ENCODE results near the gene SDHB.

The SDHB gene

DNA sequence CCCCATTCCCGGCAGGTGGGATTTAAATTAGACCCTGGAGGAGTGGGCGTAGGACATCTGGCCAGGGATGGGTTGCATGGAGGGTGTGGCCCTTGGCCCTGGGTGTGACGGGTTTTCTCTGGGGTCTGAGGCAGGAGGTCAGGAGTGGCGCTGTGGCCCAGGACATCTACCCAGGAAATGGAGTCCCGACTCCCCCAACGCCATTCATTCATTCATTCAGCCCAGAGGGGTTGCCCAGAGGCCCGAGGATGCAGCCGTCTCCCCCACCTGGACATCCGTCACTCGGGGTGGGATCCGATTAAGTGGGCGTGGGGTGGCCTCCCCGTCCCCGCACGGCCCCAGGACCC, 42.8 kb downstream of the SDHB start:
- DNase-seq = no peak

DNA sequence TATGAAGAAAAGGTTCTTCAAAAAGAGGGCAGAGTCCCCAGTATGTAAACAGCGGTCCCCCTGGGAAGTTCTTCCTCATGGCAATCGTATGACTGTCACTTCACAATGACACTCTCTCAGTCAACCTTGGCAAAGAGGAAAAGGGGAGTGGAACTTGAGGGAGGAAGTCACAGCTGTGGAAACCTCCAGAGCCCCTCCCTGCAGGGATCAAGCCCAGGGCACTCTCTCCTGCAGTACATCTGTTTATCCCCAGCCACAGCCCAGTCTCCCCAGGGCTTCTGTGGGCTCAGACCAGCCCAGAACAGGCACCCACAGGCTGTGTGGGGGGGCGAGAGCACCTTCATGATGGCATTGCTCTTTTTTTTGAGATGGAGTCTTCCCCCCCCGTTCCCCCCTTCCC, 44.1 kb downstream of the SDHB start:
- no peak for DNase-seq

DNA sequence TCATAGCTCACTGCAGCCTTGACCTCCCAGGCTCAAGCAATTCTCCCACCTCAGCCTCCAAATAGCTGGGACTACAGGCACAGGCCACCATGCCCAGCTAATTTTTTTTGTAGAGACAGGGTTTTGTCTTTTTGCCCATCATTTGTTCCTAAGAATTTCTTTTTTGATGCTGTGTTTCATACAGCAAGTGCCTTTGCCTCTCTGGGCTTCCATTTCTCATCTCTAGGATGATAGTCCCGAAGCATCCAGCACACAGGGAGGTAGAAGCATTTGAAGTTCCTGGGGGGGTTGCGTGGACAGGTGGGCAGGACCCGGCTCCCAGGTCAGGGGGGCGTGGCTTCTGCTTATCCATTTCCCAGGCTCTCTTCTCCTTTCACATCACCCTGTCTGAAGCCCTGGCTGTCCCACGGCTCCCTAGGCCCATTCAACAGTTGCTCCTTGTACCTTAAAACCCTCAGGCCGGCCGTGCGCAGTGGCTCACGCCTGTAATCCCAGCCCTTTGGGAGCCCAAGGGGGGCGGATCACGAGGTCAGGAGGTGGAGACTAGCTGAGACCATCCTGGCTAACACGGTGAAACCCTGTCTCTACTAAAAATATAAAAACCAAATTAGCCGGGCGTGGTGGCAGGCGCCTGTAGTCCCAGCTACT, 45.5 kb downstream of the SDHB start:
- DNase-seq = no peak

DNA sequence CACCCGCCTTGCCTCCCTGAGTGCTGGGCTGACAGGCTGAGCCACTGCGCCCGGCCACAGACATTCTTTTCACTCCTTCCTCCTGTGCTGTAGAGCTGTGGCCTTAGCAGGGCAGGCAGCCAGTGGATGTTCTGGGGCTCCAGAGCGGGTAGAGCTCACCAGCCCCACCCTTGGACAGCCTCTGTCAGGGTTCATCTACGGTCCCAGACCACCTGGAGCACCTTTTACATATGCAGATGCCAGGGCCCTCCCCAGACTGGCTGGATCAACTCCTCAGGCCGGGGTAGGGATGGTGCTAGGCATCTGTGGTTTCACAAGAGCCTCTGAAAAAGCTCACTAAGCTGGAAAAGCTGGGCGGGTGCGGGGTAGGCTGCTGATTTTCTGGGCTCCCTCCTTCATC, 46.7 kb downstream of the SDHB start:
- no peak for DNase-seq

DNA sequence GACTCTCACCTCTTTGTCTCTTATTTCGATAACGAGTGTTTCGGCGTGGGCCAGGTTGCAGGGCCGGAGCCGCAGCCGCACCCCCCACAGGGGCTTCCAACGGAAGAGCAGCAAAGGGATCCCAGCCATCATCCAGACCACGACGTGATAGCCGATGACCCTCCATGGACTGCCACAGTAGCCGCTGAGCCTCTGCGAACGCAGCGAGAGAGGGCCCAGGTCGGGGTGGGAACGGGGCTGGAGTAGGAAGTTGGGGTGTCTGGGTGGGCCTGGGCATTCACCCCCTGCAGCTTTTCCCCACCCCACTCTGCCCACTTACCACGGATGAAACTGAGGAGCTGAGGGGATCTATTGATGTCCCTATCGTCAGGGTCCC, 48.5 kb downstream of the SDHB start:
- DNase-seq = no peak

DNA sequence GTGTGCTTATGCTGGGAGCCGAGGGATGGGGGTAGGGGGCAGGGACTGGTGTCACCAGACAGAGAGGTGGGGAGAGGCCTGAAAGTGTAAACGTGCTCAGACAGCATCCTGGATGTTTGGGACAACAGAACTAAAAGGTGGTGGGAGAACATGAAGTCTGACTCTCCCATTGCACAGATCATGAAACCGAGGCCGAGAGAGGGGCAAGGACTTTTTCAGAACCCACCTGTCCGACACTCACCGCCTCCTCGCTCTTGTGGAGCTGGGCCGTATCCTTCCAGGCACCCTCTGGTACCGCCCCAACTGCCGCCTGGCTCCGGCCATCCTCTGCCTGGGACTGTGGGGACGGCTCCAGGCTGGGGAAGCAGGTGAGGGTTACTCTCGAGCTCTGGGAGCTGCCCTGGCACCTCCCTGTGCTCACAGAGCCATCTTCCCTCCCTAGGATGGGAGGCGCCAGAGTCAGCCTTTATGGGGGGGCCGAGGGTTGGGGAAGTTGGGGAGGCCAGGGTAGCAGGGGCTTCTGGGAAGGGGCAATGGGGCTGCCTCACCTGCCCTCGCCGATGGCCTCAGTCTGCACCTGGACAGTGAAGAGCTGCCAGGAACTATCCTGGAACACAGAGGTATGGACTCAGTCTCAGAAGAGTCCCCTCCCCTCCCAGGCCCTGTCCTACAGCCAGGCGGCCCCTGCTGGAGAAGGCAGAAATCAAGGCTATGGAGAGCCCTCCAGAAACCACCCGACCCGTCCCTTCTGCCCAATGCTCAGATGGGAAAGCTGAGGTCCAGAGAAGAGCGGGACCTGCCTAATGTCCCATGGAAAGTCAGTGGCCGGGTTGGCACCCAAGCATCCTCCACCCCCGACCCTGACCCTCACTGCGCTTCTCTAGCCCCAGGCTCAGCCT, 49.1 kb downstream of the SDHB start:
- no peak for DNase-seq

DNA sequence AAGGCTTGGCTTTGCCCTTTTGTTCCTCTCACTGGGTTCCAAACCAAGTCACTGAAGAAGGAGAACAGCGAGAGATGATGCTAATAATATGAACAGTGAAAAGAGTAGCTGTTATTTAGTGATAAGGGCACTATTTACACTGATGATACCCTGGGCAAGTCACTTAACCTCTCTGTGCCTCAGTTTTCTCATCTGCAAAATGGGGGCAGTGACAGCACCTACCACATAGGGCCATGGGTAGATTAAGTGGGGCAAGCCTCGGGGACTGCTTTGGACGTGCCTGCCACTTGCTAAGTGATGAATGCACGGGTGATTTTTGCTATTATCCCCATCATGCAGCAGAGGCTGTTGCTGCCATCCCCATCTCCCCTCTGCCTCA, 51.3 kb downstream of the SDHB start:
- no peak for DNase-seq

- DNase-seq = no peak
Observed at GRCh38 chr1:17001760-17002523, 51.9 kb downstream of the SDHB start.

GRCh38 chr1:16999863-17000262, 54.0 kb downstream of the SDHB start:
- no peak for DNase-seq

GRCh38 chr1:16998589-16998988, 55.2 kb downstream of the SDHB start:
- DNase-seq = no peak

- DNase-seq = no peak
Observed at GRCh38 chr1:16996845-16997244, 57.0 kb downstream of the SDHB start.

DNA sequence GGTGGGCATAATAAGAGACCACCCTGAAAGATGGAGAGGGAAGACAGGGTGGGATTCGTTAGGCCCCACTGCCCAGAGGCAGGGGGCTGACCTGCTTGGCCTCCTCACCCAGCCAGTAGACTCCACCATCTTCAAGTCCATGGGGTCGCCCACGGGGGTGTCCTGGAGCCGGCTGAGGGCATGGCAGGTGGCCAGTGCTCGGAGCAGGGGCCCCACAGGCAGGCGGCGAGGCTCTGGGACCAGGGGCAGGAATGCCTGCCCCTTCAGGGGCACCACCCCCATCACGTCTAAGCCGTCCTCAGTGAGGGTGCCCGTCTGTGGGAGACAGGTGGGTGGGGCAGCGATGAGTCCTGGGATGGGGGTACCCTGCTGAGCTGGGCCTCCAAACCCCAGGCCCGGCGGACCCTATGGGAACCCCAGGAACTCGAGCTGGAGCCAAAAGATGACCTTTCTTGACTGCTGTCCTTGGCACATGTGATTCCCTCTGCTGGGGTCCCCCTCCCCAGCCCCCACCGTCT, 60.3 kb downstream of the SDHB start:
- no peak for DNase-seq

GRCh38 chr1:16992675-16993074, 61.2 kb downstream of the SDHB start:
- no peak for DNase-seq

- DNase-seq = no peak
Observed at GRCh38 chr1:16992102-16992501, 61.7 kb downstream of the SDHB start.

DNA sequence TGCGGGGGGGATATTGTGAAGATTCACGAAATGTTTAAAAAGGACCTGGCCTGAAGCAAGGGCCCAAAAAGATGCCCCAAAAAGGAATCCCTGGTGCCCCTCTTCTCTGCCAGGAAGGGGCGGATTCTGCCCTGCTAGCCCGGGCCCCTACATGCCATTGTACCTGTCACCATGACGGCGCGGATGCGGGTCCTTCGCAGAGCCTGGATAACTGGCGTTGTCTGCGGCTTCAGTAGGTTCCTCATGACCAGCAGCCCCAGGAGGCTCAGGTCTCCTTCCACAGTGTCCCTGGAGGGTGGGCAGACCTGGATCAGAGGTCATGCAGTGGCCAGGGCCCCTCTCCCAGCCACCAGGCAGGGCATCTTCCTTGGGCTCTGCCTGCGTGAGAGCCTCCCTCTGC, 62.3 kb downstream of the SDHB start:
- DNase-seq = no peak

DNA sequence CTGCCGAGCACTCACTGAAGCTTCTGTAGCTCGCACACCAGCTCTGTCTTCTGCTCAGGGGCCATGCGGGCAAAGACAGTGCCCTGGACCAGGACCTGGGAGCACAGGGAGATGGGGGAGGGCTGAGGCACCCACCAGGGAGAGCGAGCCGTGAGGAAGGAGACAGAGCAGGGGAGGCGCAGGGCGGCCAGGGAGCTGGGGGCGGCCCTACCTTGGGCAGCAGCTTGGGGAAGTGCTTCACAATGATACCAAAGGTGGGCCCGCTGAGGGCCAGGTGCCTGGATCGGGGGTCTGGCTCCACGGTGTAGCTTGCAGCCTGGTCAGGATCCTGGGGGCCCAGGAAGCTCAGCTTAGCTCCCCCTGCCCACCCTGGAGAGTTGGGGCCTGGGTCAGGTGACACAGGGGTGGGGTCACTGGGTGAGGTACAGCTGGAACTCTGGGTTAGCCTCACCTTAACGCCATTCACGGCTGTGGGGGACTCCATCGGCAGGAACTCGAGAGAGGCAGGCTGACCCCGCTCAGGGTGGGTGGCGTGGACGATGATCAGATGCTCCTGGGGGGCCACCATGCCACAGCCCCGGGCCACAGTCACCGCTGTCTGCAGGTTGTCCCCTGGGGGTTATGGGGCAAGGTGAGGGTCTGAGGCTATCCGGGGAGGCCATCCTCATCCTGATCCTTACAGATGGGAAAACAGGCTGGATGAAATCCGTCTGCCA, 64.0 kb downstream of the SDHB start:
- DNase-seq = no peak

GRCh38 chr1:16988210-16988609, 65.6 kb downstream of the SDHB start:
- DNase-seq = no peak

DNA sequence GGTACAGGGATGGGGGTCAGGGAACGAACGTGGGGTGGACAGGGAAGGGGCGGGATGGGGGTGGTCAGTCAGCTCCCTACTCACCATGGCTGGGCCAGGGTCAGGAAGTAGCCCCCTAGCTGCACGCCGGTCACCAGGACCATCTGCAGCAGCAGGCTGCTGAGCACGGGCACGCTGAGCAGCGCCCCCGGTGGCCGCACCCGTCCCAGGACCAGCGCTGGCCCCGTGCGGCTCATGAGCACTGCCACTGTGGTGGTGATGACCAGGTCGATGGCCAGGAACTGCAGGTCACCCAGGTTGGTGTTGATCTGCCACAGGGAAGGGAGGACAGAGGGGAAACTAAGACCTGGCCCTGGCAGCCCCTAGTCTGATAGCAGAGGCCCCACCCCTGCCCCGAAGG, 66.9 kb downstream of the SDHB start:
- DNase-seq = no peak

DNA sequence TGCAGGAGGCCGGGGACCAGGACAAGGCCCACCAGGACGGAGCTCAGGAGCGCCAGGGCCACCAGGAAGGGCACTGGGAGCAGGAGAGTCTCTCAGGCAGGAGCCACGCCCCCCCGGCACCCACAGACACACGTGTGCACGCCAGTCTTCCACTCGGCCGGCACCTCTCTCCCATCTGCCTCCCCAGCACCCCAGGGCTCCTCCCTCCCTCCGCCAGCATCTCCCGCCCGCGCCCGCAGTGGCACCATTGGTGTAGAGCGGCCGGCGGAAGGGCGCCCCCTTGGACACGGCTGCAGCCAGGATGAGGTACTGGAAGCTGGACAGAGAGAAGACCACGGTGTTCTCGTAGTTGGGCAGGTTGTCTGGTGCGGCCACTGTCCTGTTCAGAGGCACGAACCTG, 67.3 kb downstream of the SDHB start:
- DNase-seq = no peak

GRCh38 chr1:16986113-16986512, 67.7 kb downstream of the SDHB start:
- no peak for DNase-seq

DNA sequence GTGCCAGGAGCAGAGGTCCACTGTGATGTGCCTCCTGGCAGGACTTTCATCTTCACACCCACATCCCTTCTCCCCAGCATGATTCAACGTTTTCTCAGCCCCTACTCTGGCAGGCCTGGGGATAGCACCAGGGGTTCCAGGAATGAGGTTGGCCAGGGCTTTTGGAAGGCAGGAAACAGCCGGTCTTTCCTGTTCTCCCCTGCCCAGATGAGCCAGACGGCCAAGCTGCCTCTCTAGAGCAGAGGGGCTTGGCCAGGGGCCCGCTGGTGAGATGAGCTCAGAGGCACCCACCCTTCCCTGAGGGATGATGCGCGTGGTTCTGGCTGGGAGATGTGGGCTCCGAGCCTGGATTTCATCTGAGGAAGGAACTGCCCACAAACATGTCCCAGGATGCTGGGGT, 69.1 kb downstream of the SDHB start:
- DNase-seq = no peak

- no peak for DNase-seq
Observed at GRCh38 chr1:16983649-16984048, 70.2 kb downstream of the SDHB start.

DNA sequence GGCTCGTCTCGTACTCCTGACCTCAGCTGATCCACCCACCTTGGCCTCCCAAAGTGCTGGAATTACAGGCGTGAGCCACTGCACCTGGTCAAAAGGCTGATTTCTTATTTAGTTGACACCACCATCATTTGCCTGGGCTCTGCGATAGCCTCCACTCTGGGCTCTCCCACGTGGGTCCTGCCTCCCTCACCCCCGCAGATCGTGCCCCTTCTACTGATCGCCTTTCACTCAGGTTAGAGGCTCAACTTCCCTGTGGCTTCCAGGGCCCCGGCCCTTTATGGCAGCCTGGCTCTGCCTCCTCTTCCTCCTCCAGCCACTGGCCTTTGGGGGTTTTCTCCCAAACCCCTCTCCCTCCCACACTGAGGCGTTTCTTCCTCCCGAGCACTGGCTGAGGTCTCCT, 70.9 kb downstream of the SDHB start:
- DNase-seq = no peak
